ENCODE results near the gene KRT14.
"Not testable (repeated sequence)": the region's sequence is repeated elsewhere in the genome, so short reads cannot be mapped to it uniquely, and the experiment has no call there.

KRT14 gene

DNA sequence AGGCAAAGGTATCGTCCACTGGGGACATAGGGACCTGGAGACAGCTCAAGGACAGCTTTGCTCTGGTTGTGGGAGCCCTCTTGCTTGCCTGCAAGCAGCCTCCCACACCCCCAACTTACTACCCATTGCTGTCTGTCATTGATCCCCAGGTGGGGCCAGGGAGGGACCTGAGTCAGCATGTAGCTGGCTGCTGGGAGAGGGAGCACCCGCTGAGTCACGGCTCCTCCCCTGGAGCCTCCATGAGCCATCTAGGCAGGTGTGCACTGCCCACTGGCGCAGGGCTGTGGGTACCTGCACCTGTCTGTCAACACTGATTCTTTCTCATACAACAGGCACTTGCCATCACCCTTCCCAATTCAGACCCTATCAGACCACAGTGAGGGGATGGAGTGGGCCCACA is 10.0 kb downstream of the KRT14 start:
- not testable (repeated sequence) for DNase-seq

DNA sequence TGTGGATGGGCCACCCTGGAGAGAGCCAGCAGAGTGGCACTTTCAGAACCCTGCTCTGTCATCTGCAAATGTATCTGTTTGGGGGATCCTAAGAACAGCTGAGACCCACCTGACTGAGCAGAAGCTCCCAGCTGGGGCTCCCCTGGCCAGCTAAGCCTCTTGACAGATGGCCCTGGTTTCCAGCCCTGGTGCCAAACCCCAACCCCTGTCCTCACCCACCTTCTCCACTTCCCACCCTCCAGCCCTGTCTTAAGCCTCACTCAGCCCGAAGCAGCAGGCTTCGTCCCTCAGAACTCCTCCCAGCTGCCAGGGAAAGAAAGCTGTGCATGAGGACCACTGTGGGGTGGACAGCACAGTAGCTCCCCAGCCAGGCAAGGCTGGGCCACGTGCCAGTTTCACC is 11.4 kb downstream of the KRT14 start:
- DNase-seq: no peak

DNA sequence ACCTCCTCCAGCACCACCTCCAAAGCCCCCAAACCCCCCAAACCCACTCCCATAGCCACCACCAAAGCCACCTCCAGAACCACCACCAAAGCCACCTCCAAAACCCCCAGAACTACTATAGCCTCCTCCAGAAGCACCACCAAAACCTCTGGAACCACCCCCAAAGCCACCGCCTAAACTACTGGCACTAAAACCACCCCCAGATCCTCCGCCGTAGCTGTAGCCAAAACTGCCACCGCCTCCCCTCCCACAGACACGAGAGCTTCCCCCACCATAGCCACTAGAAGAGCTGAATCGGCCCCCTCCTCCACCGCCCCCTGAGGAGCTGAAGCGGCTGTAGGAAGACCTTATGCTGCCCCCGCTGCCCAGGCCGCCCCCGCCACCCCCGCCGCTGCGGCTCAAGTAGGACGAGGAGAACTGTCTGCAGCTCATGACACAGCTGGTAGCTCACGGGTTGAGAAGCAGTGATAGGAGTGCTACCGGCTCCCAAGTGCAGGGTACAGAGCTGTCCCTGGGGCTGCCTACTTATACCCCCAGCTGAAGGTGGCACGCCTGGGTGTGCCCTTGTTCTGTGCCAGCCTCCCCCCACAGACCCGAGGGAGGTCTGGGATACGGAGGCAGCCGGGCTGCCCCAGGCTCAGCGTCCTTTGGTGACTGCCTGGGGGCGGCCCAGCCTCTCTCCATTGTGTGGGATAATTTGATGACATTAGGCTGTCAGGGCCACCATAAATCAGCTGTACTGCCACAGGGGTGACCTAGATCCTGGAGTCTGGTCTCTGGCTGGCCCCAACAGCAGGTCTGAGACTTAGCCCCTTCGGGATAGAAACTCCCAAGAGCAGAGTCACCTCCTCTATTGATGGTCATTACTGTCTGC is 14.9 kb downstream of the KRT14 start, which contains the start of gene KRT9:
Gene KRT9, minus strand, starts transcription at position 499 of the 874 bp plus-strand sequence. Its CDS starts 67 bp downstream, at position 432.
- no peak for DNase-seq

DNA sequence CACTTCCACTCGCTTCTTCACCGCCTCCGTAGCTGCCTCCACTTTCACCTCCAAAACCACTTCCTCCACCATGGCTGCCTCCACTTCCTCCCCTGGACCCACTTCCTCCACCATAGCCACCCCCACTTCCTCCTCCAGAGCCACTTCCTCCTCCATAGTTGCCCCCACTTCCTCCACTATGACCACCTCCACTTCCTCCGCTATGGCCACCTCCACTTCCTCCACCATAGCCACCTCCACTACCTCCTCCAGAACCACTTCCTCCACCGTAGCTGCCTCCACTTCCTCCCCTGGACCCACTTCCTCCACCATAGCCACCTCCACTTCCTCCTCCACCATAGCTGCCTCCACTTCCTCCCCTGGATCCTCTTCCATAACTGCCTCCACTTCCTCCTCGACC is 19.4 kb downstream of the KRT14 start:
- DNase-seq: peak; percentile 5

DNA sequence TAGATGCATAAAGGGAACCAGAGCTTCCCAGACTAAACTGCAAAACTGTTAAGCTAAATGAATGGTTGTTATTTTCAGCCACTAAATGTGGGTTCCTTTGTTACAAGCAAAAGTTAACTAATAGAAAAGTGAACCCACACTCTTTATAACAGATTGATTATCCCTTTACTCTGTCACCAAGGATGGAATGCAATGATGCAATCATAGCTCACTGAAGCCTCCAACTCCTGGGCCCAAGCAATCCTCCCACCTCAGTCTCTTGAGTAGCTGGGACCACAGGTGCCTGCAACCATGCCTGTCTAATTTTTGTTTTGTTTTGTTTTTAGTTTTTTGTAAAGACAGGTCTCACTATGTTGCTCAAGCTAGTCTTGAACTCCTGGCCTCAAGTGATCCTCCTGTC is 21.4 kb downstream of the KRT14 start:
- no peak for DNase-seq

DNA sequence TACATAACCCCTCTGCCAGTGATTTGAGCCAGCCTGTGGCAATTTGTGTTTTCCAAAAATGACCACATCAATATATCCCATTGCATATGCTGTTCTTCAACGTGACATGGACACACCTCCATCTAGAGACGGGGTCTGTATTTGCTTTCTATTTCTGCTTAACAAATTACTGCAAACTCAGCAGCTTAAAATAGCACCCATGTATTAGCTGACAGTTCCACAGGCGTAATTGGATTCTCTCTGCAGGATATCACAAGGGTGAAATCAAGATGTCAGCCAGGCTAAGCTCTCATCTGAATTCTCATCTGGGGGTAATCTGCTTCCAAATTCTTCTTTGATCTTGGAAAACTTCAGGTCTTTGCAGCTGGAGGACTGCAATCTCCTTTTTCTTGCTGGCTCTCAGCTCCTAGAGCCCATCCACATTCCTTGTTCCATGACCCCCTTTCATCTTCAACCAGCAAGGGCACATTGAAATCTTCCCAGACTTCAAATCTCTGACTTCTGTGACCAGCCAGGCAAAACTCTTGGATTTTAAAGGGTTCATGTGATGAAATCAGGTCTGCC is 23.0 kb downstream of the KRT14 start:
- no peak for DNase-seq

DNA sequence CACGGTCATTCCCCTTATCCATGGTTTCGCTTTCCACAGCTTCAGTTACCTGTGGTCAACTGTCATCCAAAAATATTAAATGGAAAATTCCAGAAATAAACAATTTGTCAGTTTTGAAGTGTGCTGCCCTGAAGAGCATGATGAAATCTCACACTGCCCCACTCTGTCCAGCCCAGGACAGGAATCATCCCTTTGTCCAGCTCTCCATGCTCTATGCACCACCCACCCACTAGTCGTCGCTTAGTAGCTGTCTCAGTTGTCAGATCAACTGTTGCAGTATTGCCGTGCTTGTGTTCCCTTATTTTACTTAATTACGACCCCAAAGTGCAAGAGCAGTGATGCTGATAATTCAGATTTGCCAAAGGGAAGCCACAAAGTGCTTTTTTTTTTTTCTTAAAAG is 25.1 kb downstream of the KRT14 start:
- no peak for DNase-seq

DNA sequence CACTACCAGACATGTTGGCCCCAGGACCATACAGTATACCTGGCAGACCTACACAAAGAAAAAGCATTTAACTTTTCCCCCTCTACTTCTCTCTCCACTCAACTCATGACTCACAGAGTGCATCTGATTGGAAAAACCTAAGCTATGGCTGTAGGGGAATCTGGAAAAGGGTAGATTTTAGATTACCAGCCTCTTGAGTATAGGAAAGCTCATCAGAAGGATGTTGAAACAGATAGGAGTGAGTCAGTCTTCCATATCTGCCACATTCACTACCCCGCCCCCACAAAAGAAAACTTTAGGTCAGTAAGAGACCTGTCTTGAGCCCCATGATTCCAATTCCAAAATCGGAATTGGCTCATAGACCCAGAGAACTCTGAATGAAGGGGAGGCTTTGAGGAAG is 27.1 kb downstream of the KRT14 start:
- DNase-seq: no peak

DNA sequence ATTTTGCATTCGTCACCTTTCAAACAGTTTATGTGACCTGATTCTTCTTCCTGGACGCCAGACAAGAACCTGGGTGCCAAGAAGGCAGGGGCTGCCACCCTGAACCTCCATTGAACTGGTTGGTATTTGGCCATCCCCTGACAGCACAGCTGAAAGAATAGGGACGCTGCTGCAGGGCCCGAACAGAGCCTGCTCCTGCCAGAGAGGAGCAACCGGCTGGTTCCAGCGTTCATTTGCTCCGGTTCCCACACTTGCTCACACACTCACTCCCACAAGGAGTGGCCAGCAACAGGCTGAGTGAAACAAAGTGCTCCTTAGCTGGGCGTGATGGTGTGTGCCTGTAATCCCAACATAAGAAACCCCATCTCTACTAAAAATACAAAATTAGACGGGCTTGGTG is 29.8 kb downstream of the KRT14 start:
- DNase-seq: no peak

DNA sequence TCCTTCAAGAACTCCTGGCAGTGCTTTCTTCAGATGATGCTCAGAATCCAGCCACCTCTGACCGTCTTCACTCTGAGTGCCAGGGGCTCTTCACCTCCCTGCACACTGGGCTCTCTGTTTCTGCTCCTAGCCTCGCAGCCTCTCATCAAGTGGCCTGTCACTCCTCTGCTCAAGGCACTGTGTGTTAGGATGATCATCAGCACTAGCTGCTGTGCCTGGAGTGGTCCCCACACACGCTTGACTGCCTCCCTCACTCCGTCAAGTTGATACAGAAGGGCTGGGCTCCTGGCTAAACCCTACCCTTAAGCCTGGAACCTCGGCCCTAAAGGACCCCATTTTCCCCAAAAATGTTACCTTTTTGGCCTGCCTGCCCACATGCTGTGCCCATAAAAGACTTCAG is 30.4 kb downstream of the KRT14 start:
- no peak for DNase-seq

DNA sequence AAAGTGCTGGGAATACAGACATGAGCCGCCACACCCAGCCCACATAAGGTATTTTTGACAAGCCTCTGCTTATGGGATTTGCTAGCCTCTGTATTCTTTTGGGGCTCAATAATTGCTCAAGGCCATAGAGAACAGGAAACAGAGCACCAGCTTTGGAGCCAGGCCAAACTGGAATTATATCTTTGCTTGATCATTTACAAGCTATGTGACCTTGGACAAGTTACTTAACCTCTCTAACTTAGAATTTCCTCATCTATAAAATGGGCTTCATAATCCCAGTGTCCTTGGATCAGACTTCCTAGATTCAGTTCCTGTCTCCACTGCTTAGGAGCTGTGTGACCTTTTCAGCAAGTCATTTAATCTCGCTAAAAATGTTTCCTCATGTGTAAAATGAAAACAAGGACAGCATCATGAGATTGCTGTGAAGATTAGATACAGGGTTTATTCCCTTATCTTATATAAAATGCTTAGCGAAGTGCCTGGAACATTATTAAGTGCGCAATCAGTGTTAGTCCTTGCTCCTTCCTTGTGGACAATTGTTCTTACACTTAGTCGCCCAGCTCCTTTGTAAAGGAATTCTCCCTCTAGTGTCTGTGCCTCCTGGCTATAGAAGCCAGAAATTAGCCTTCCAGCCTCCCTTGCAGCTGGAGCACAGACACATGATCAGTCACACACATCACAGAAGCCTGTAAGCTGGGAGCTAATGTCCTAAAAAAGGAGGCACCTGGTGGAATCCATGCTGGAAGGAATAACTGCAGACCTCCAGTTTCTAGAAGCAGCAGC is 31.4 kb downstream of the KRT14 start:
- no peak for DNase-seq

DNA sequence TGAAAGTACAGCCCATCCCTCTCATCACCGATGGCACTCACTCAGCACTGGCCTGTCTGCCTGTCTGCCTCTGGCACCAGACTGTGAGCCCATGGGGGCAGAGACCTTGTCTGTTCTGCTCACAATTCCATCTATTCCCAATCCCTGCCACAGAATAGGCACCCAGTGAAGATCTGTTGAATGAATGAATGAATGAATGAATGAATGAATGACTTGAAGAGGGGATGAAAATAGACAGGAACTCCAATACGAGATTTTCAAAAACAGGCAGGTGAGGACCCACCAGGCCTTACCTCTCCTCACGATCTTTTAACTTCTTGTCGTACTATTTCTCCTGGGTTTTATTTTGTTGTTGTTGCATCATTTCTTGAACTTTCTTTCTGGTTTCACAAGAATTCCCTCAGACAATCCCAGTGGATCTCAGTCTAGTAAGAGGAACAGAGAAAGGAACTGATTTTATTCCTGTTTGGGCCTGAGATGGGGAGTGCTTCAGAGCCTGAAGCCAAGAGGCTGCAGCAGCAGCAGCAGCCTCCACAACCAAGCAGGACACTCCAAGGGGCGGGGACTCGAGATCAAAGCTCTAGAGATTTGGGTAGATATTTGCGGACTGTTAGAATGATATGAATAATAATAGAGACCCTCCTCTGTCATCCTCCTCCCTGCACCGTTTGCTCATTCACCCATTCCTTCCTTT is 32.6 kb downstream of the KRT14 start:
- DNase-seq: no peak

DNA sequence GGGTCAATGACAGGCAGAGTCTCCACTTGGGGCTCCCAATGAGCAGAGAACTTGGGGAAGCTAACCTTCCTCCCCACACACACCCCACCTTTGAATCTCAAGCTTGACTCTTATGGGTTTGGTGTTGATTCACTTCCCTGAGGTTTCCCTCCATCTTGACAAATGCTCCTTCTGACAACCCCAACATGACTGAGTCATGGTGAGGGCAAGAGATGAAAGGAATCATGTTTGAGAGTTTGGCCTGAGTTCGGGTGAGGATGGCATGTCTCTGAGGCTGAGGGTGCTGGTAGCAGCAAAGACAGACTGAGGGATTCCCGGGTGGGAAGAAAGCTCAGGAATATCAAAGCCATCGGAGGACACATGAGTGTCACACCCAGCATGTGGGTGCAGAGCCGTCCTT is 33.5 kb downstream of the KRT14 start:
- DNase-seq: no peak

DNA sequence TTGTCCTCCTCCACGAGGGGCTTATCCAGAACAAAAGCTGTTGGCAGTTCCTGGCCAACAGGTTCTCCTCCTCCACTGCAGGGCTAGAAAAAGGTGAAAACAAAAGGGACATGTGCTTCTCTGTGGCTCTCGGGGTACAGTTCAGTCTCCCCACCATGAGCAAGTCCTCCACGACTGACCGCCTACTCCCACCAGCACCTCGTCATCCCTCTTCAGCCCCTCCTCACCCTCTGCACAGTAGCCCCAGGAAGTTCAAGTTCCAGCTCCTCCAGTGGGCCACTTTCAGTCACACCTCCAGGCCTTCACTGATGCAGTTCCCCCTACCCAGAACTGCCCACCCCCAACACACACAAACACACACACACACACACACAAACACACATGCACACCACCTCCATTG is 34.2 kb downstream of the KRT14 start:
- no peak for DNase-seq

DNA sequence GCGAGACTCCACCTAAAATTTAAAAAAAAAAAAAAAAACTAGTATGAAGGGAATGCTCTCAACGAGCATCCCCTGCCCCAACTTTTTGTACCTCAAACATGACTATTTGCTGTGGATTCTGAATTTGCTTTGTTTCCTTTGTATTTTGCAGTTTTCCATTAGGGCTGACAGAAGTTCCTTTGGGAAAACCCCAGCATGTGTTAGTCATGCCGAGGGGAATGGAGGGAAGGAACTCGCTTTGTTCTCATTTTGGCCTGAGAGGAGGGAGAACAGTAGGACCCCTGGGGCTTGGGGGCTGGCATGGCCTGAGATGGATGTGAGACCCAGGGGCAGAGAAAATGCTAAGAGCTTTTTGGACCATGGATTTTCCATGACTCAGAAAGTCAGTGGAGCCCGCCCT is 35.3 kb downstream of the KRT14 start:
- DNase-seq: no peak

DNA sequence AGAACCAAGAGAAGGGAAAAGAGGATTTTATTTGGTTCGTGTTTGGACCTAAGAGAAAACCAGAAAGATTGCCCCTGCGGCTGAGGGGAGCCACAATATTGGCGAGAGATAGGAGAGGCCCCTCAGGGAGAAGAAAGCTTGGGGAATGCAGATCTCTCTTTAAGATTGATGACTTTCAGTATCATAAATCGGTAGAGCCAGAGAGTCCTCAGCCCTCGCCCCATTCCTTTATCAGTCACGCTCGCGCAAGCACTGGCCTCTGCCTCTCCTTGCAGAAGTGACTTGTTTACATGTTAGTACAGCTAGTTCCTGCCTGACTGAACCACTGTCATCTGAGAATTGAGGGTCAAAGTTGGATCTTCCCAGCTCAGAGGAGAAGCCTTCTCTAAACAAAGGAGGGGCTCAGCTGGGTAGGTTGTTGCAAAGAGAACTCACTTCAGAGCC is 37.1 kb downstream of the KRT14 start:
- no peak for DNase-seq

DNA sequence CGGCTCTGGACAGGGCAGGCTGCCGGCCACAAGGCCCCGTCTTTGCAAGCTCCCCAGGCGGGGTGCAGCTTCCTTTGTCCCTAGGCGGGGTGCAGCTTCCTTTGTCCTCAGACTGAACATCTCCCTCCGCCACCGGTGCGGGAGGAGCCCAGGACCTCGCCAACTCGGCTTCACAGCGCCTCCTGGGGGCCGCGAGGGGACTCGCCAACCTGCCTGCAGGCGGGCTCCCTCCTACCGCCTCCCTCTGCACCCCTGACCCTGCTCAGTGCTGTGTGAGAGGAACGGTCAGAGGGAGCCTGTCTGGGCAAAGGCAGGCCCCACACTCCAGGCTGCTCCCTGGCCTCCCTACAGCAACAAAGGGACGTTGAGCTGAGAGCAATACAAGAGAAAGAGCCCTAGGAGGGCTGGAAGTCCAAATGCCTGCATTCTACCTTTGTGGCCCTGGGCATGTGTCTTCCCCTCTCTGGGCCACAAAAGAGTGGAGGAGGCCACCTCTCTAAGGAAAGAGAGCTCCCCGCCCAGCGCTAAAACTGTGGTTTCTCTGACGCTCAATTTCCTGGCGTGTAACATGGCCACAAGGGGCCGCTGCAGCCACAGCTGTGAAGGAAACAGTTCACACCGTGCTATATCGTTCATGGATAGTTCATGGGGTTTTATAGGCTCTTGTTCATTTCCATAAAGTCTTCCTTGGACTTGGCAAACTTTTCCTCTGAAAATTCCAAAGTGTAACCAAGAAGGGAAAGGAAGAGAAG is 37.7 kb downstream of the KRT14 start:
- peak; percentile 85 for DNase-seq

DNA sequence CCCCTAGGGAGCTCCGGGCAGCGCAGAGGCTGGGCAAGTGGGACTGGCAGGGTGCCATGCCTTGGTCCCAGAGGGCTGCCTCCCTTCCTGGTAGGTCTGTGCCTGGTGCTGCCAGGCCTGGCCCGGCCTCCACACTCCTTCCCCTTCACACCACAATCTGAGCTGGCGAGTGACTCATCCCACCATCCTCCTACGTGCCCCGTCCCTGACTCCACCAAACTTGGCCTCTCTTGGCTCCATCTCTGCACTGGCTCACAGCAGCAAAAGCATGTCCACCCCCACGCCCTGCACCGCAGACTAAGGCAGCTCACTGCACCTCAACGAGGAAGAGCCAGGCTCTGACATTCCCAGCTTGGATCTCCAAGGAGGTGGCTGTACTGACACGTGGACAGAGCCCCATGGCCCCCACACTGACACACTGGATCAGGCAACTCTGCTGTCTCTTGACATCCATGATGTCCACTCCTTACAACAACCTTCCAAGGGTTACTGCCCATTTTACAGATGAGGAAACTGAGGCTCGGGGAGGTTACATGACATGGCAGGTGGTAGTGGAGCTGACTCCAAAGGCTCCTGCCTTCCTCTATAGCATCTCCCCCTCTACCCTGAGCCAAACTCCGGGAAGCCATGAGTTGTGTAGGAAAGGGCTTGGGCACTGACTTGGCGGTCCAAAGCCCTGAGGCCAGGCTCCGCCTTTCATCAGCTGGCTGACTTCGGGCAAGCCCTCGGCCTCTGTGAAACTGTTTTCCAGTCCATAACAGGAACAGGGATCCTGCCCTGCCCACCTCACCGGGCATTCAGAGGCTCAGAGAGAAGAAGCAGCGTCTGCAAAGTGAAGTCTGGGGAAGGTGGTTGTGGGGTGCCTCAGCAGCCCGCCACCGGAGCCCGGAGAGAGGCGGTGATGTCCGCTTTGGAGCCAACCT is 38.5 kb downstream of the KRT14 start:
- DNase-seq: no peak

DNA sequence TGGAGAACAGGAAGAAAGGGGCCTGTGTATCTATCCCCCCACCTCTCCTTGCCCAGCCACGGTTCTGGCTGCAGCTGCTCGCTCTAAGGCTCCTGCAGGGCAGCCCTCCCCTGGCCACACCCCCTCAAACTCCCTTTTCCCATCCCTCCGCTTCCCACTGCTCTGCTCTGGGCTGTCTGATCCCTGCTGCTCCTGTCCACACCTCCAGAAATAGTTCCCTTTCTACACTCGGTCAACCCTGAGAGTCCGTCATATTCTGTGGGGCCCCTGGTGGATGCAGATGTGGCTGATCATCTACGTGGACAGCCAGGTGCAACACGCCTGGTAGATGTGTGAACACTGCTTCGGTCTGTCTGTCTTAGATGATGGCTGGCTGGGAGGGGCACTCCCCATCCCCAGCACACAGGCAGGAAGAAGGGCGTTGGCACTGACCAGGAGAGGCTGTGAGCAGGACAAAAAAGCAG is 39.3 kb downstream of the KRT14 start:
- no peak for DNase-seq

DNA sequence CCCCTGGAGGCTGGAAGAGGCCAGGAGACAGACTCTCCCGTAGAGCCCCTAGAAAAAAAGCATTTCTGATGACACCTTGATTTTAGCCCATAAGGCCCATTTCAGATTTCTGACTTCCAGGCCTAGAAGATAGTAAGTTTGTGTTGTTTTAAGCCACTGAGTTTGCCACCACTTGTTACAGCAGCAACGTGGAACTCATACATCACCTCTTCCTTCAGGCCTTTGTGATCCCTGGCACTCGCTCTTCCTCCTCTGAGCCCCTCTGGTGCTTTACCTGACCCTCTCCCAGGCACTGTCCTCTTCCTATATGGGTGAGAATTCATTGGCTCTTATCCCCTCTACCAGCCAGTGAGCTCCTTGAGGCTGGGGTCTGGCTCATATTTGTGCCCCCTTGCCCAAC is 39.9 kb downstream of the KRT14 start:
- DNase-seq: no peak

DNA sequence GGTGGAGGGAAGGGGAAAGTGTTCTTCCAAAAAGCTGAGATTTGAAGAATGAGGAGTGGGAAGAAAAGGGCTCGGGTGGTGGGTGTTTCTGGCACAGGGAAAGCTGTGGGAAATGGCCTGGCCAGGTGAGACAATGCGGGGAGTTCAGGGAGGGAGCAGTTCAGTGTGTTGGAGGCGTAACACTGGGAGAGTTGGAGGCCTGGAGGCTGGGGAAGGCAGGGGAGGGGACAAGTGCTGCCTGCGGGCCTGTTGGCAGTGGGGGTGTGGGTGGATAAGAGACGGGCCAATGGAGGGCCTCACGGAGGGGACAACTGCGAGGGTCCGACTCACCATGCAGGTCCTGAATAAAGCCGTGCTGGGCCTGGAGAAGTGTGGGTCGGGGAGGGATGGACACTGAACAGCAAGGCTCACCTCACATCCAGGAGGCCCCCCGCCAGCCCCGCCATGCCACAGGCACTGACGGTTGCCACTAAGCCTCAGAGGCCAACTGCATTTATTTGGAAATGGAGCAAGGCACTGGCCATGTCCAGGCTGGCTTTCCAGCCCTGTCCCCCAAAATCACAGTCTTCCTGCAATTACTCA is 40.8 kb downstream of the KRT14 start:
- no peak for DNase-seq
